Suprapubic skin (tissue), 3 donors: ENCODE data around the gene AKAP13.

Experiments used
- CTCF ChIP-seq, 2 donors: fragments of 200-600 bp in 1 of 2; fragments of 450-650 bp in 1 of 2; sonication (generic) in 1 of 2; IDR thresholded peaks; one replicate each; pipeline ENCODE4 v1.5.1; 2016 to 2019; ENCODE audit warnings: antibody characterized with exemption in 2 of 2, mild to moderate bottlenecking in 1 of 2, moderate library complexity in 1 of 2
- POLR2A ChIP-seq, 2 donors: fragments of 450-650 bp; IDR thresholded peaks; one replicate each; pipeline ENCODE4 v1.6.1; 2017; ENCODE audit warnings: antibody characterized with exemption in 2 of 2, mild to moderate bottlenecking in 2 of 2, moderate library complexity in 2 of 2

- TF ChIP-seq CTCF (IDR thresholded peaks at IDR 0.05) (no peak), POLR2A (IDR thresholded peaks at IDR 0.05) (no peak)
Measured at GRCh38 chr15:85417276-85417675, 36.9 kb downstream of the AKAP13 start.
